HCT116 (cell line): ENCODE measurements around the gene CRLF1. TPM values are rescaled to one million over a fixed set of nuclear protein-coding genes. Genes with fewer than 3 reads are reported as not detected.

Experiments
- ATAC-seq: fragments of 200-7000 bp; cut with Tn5 transposase; 2 replicates; pipeline ENCODE4 v1.9.1; 2020; ENCODE audit warnings: mild to moderate bottlenecking, moderate library complexity
- BruUV-seq: library from RNA; stranded (reverse); fragments of 400-500 nt; replicated peaks from 2 replicates; lab custom pipeline; 2021; lab: Mats Ljungman, UMichigan
- CTCF ChIA-PET: fragments of 300-600 bp; sonication (Branson Sonifier 250); formaldehyde crosslinking; loops from one replicate; lab custom pipeline; 2021; ENCODE audit warnings: antibody characterized with exemption; lab: Charles Lee
- POLR2A ChIA-PET: fragments of 300-600, 350-600 bp; sonication (Branson Sonifier 250); formaldehyde crosslinking; loops from one replicate; lab custom pipeline; 2021; ENCODE audit warnings: antibody characterized with exemption; lab: Charles Lee
- RAD21 ChIA-PET, 2 experiments: fragments of 300-600 bp; sonication (Branson Sonifier 250); formaldehyde crosslinking; loops; one replicate each; lab custom pipeline; 2023; ENCODE audit warnings: low total read pairs in 2 of 2; ENCODE audit not compliant: uncharacterized antibody in 2 of 2, unreplicated experiment in 2 of 2, low non-redundant PET in 1 of 2; lab: Charles Lee
- DNase-seq: peaks from one replicate; pipeline ENCODE4 v3.0.0-alpha.2; 2010; ENCODE audit warnings: low read depth, low spot score
- H2AFZ ChIP-seq: fragments of 200-600 bp; shearing (Covaris generic), sonication (generic); 2 replicates; pipeline ENCODE4 v1.6.1; 2017; ENCODE audit warnings: low read depth, mixed run types, mixed read lengths, antibody characterized with exemption, low read length; ENCODE audit not compliant: poor library complexity, severe bottlenecking
- H3K27ac ChIP-seq: 2 replicates; pipeline ENCODE4 v1.5.1; 2012; ENCODE audit warnings: low read depth, low read length
- H3K27me3 ChIP-seq: fragments of 200-600 bp; sonication (generic); 2 replicates; pipeline ENCODE4 v1.6.1; 2016; ENCODE audit warnings: mixed run types, low read length, mixed read lengths; ENCODE audit not compliant: insufficient read depth
- H3K36me3 ChIP-seq, 2 experiments: fragments of 200-500 bp in 1 of 2; fragments of 200-600 bp in 1 of 2; sonication (Bioruptor generic) in 1 of 2; sonication (generic) in 1 of 2; 2 replicates each; pipeline versions ENCODE4 v1.5.1 to v1.6.1; 2014 to 2016; ENCODE audit warnings: low read length in 2 of 2, inconsistent platforms in 1 of 2, mixed read lengths in 1 of 2, mixed run types in 1 of 2; ENCODE audit not compliant: insufficient read depth in 2 of 2, control insufficient read depth in 1 of 2
- H3K4me1 ChIP-seq, 2 experiments: fragments of 200-600 bp in 1 of 2; sonication (generic) in 1 of 2; 2 replicates each; pipeline versions ENCODE4 v1.5.1 to v1.6.1; 2012 to 2017; ENCODE audit warnings: low read length in 2 of 2, inconsistent platforms in 1 of 2, mild to moderate bottlenecking in 1 of 2, mixed read lengths in 1 of 2, mixed run types in 1 of 2, moderate library complexity in 1 of 2; ENCODE audit not compliant: insufficient read depth in 2 of 2, control insufficient read depth in 1 of 2
- H3K4me2 ChIP-seq: fragments of 200-600 bp; sonication (generic); 2 replicates; pipeline ENCODE4 v1.6.1; 2017; ENCODE audit warnings: mixed run types, low read length, mixed read lengths
- H3K4me3 ChIP-seq, 2 experiments: fragments of 200-600 bp in 1 of 2; sonication (generic) in 1 of 2; replicated peaks in 1 of 2; 2 replicates each; pipeline ENCODE4 v1.5.1; 2011 to 2016; ENCODE audit warnings: low read length in 2 of 2, control low read depth in 1 of 2, low read depth in 1 of 2, mild to moderate bottlenecking in 1 of 2, mixed read lengths in 1 of 2, mixed run types in 1 of 2
- H3K79me2 ChIP-seq: fragments of 200-600 bp; sonication (generic); 2 replicates; pipeline ENCODE4 v1.6.1; 2017; ENCODE audit warnings: mild to moderate bottlenecking, mixed run types, low read length, moderate library complexity, mixed read lengths; ENCODE audit not compliant: insufficient read depth
- H3K9ac ChIP-seq: fragments of 200-600 bp; sonication (generic); 2 replicates; pipeline ENCODE4 v1.6.1; 2016; ENCODE audit warnings: low read length, mixed read lengths
- H3K9me2 ChIP-seq: fragments of 200-600 bp; sonication (generic), shearing (Covaris generic); 2 replicates; pipeline ENCODE4 v1.6.1; 2017; ENCODE audit warnings: mixed run types, mild to moderate bottlenecking, moderate library complexity; ENCODE audit not compliant: insufficient read depth
- H3K9me3 ChIP-seq, 2 experiments: fragments of 200-500 bp in 1 of 2; fragments of 200-600 bp in 1 of 2; sonication (Bioruptor generic) in 1 of 2; sonication (generic) in 1 of 2; 2 replicates each; pipeline ENCODE4 v1.6.1; 2014 to 2017; ENCODE audit warnings: low read length in 2 of 2, mixed read lengths in 2 of 2, inconsistent platforms in 1 of 2, low read depth in 1 of 2, mild to moderate bottlenecking in 1 of 2, mixed run types in 1 of 2, moderate library complexity in 1 of 2; ENCODE audit not compliant: control insufficient read depth in 1 of 2, insufficient read depth in 1 of 2
- H4K20me1 ChIP-seq: fragments of 200-600 bp; sonication (generic), shearing (Covaris generic); 2 replicates; pipeline ENCODE4 v1.6.1; 2017; ENCODE audit warnings: mixed run types, mild to moderate bottlenecking, moderate library complexity; ENCODE audit not compliant: insufficient read depth
- CEBPB ChIP-seq: IDR thresholded peaks from 2 replicates; pipeline ENCODE4 v1.6.1; 2012; ENCODE audit warnings: low read depth
- EGR1 ChIP-seq: IDR thresholded peaks from 2 replicates; pipeline ENCODE4 v1.6.1; 2012; ENCODE audit warnings: low read depth
- EZH2phosphoT487 ChIP-seq: fragments of 200-600 bp; IDR thresholded peaks from 2 replicates; pipeline ENCODE4 v1.6.1; 2018; ENCODE audit warnings: antibody characterized with exemption, borderline replicate concordance
- FOSL1 ChIP-seq: IDR thresholded peaks from 2 replicates; pipeline ENCODE4 v1.6.1; 2012; ENCODE audit warnings: low read depth
- JUND ChIP-seq: IDR thresholded peaks from 2 replicates; pipeline ENCODE4 v1.6.1; 2012
- POLR2A ChIP-seq: IDR thresholded peaks from 2 replicates; pipeline ENCODE4 v1.7.0; 2011; ENCODE audit warnings: borderline replicate concordance; ENCODE audit not compliant: insufficient read depth, insufficient read length; ENCODE audit errors: extremely low read depth
- POLR2AphosphoS5 ChIP-seq: IDR thresholded peaks from 2 replicates; pipeline ENCODE4 v1.6.1; 2011; ENCODE audit warnings: mild to moderate bottlenecking, low read depth, low read length, moderate library complexity
- SP1 ChIP-seq: IDR thresholded peaks from 2 replicates; pipeline ENCODE4 v1.6.1; 2012; ENCODE audit warnings: low read depth
- ZBTB33 ChIP-seq: IDR thresholded peaks from 2 replicates; pipeline ENCODE4 v1.6.1; 2011; ENCODE audit warnings: mild to moderate bottlenecking, low read length, moderate library complexity; ENCODE audit not compliant: insufficient replicate concordance; ENCODE audit errors: extremely low read depth
- ZFX ChIP-seq: fragments of 450-650 bp; IDR thresholded peaks from 2 replicates; pipeline ENCODE4 v1.6.1; 2017
- ZNF274 ChIP-seq: fragments of 200-500 bp; sonication (Bioruptor generic); IDR thresholded peaks from 2 replicates; pipeline ENCODE4 v1.6.1; 2014; ENCODE audit warnings: mild to moderate bottlenecking, low read depth, low read length, inconsistent platforms
- intact Hi-C: fragments of 100-400 bp; cut with micrococcal nuclease; formaldehyde crosslinking; loops from 2 replicates; pipeline ENCODE4 v1.10.0; 2022
- total RNA-seq: library from RNA; stranded (reverse); gene quantifications from one replicate; pipeline ENCODE4 v1.2.1, GENCODE V29; 2021; ENCODE audit not compliant: unreplicated experiment
- TF ChIP-seq, protein P1 (sequence below): IDR thresholded peaks from 2 replicates; pipeline ENCODE4 v1.6.1; 2012
- TF ChIP-seq, protein P2 (sequence below): IDR thresholded peaks from 2 replicates; pipeline ENCODE4 v1.6.1; 2012

The CRLF1 gene
- total RNA-seq, 1 experiment from 2014 or later: 43.0 TPM

GRCh38 chr19:18559685-18560084, 46.9 kb downstream of the CRLF1 start (continued):
- TF ChIP-seq, protein P1, sequence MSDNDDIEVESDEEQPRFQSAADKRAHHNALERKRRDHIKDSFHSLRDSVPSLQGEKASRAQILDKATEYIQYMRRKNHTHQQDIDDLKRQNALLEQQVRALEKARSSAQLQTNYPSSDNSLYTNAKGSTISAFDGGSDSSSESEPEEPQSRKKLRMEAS: no peak
- TF ChIP-seq POLR2AphosphoS5: no peak
- no peak for TF ChIP-seq ZBTB33

DNA sequence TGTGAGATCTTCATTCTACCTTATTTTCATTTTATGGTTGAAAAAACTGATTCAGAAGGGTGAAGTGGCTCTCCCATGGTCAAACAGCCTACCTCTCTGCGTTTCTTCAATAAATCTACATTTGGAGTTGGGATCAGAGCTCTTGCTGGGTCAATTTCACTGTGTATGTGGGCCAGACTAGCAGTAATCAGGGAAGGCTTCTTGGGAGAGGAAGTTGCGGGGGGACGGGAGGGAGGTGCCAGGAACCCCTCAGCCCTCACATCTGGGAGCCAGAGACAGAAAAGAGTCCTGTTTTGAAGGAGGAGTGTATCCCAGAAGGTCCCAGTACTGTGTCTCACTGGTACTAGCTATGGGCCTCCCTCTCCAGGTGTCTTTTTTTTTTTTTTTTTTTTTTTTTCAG, 48.0 kb downstream of the CRLF1 start:
- H3K9me2 ChIP-seq: no peaks in the 10 kb centered on the region
- H3K79me2 ChIP-seq: peaks cover 56% of the 10 kb centered on the region
- RAD21 ChIA-PET: no interaction called here
- no peak for DNase-seq
- peak overlapping the region; percentile 89 to 100 for H3K4me3 ChIP-seq
- no peaks in the 10 kb centered on the region for H4K20me1 ChIP-seq
- TF ChIP-seq ZNF274 (no peak), POLR2AphosphoS5 (no peak), CEBPB (no peak), ZFX (no peak), EZH2phosphoT487 (no peak), JUND (no peak), POLR2A (no peak), EGR1 (no peak), FOSL1 (no peak), SP1 (no peak)
- TF ChIP-seq, protein P2, sequence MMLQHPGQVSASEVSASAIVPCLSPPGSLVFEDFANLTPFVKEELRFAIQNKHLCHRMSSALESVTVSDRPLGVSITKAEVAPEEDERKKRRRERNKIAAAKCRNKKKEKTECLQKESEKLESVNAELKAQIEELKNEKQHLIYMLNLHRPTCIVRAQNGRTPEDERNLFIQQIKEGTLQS: no peak
- H3K27me3 ChIP-seq: no peaks in the 10 kb centered on the region
- H3K9ac ChIP-seq: peak overlapping the region; percentile 94
- intact Hi-C loops: no loop called here
- peaks cover 4 to 22% of the 10 kb centered on the region in 2 experiments; a peak in 3 of 4 replicates for H3K4me1 ChIP-seq
- peak overlapping the region; percentile 79 for H3K27ac ChIP-seq
- CTCF ChIA-PET: interaction anchor here (1.5 kb wide), 1 partner anchor 74 kb away, joined by 3 read pairs; no protein-coding TSS in a partner anchor
- BruUV-seq: no TSS peak
- peaks cover 6 to 22% of the 10 kb centered on the region in 2 experiments; a peak in 2 of 4 replicates for H3K36me3 ChIP-seq
- no peaks in the 10 kb centered on the region for H3K9me3 ChIP-seq
- POLR2A ChIA-PET: interaction anchor here (1.4 to 2.4 kb wide), 2 partner anchors 12 to 142 kb away, joined by 5 to 15 read pairs; partner anchors contain the start of gene UBA52
- no peak for ATAC-seq
- no peak overlapping the region for H2AFZ ChIP-seq
- peak overlapping the region; percentile 91 for H3K4me2 ChIP-seq
